ENCODE results near the gene IL15. TPM values are rescaled to one million over a fixed set of nuclear protein-coding genes. Genes with fewer than 3 reads are reported as not detected.

IL15 gene
- total and polyA plus RNA-seq, 2 donors (not counting 1 experiment from before 2014, with no cell fraction given): 10.0 to 14.9 TPM

DNA sequence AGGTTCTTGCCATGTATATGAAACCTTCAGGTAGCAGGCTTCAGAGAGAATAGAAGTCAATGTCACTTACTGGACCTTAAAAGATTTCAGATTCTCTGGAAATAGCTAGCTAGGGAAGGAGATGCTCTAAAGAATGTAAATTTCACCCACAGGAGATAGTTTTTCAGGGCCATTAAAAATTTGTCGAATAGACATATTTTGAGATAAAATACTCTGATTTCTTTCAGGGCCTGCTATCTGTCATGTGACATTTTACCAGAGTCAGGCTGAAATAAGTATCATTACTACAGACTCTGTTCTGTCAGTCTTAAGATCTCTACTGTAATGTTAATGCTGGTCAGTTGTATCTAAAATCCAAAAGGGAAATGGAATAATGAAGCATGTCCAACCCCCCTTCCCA, 15.7 kb upstream of the IL15 start:
- H3K4me3 ChIP-seq (replicated peaks in 1 of 4; ENCODE audit: control extremely low read depth in 1 of 4, insufficient read depth in 1 of 4, low read depth in 3 of 4, low read length in 4 of 4): no peak overlapping the region
- H3K4me1 ChIP-seq (ENCODE audit: control insufficient read depth, extremely low read depth, insufficient read depth, low read length): no peaks in the 10 kb centered on the region
- no peak overlapping the region for H2AFZ ChIP-seq (ENCODE audit: low read length)
- no peaks in the 10 kb centered on the region for H4K20me1 ChIP-seq (ENCODE audit: control insufficient read depth, extremely low read depth, insufficient read depth, low read length)
- no peak for DNase-seq (ENCODE audit: low read depth in 2 of 2)
- no peak overlapping the region for H3K4me2 ChIP-seq (ENCODE audit: extremely low read depth, insufficient read depth, low read length)
- H3K36me3 ChIP-seq (ENCODE audit: control insufficient read depth, insufficient read depth, low read length): no peaks in the 10 kb centered on the region
- TF ChIP-seq, protein P1, sequence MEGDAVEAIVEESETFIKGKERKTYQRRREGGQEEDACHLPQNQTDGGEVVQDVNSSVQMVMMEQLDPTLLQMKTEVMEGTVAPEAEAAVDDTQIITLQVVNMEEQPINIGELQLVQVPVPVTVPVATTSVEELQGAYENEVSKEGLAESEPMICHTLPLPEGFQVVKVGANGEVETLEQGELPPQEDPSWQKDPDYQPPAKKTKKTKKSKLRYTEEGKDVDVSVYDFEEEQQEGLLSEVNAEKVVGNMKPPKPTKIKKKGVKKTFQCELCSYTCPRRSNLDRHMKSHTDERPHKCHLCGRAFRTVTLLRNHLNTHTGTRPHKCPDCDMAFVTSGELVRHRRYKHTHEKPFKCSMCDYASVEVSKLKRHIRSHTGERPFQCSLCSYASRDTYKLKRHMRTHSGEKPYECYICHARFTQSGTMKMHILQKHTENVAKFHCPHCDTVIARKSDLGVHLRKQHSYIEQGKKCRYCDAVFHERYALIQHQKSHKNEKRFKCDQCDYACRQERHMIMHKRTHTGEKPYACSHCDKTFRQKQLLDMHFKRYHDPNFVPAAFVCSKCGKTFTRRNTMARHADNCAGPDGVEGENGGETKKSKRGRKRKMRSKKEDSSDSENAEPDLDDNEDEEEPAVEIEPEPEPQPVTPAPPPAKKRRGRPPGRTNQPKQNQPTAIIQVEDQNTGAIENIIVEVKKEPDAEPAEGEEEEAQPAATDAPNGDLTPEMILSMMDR (conservative IDR thresholded peaks at IDR 0.05 in 1 of 2, IDR thresholded peaks at IDR 0.05 in 1 of 2; ENCODE audit: low read depth in 1 of 2, low read length in 2 of 2): no peak
- TF ChIP-seq EZH2 (IDR thresholded peaks at IDR 0.05; ENCODE audit: low read length, missing control alignments): no peak
- H3K9ac ChIP-seq (ENCODE audit: insufficient read depth, low read length): no peak overlapping the region
- no peaks in the 10 kb centered on the region for H3K9me3 ChIP-seq (ENCODE audit: control insufficient read depth, insufficient read depth, low read depth, low read length)
- no peak overlapping the region for H3K27ac ChIP-seq (ENCODE audit: insufficient read depth, low read length)
- H3K79me2 ChIP-seq (ENCODE audit: control insufficient read depth, insufficient read depth, low read length): no peaks in the 10 kb centered on the region
- no peaks in the 10 kb centered on the region for H3K27me3 ChIP-seq (ENCODE audit: control insufficient read depth, insufficient read depth, low read length)

DNA sequence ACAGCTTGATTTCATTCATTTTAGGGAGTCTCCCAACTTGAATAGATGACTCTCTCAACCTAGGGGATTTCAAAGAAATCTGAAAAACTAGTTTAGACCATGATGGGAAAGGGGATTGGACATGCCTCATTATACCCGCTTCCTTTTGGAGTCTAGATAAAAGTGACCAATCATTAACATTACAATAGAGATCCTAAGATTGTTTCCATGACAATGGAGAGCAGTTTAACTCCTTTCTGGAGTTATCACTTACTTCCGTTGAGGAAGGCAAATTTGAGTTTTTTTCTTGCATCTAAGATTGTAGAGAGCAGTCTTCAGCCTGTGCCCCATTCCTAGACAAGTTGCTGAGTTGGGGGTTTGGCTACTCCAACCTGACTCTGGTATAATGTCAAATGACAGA, 11.4 kb upstream of the IL15 start:
- Histone ChIP-seq H3K4me3 (replicated peaks in 1 of 4; ENCODE audit: control extremely low read depth in 1 of 4, insufficient read depth in 1 of 4, low read depth in 3 of 4, low read length in 4 of 4) (no peak overlapping the region), H3K27me3 (ENCODE audit: control insufficient read depth, insufficient read depth, low read length) (no peaks in the 10 kb centered on the region), H3K4me2 (ENCODE audit: extremely low read depth, insufficient read depth, low read length) (no peak overlapping the region), H3K79me2 (ENCODE audit: control insufficient read depth, insufficient read depth, low read length) (no peaks in the 10 kb centered on the region), H3K9me3 (ENCODE audit: control insufficient read depth, insufficient read depth, low read depth, low read length) (no peaks in the 10 kb centered on the region), H3K9ac (ENCODE audit: insufficient read depth, low read length) (no peak overlapping the region), H4K20me1 (ENCODE audit: control insufficient read depth, extremely low read depth, insufficient read depth, low read length) (no peaks in the 10 kb centered on the region), H2AFZ (ENCODE audit: low read length) (no peak overlapping the region), H3K27ac (ENCODE audit: insufficient read depth, low read length) (no peak overlapping the region), H3K36me3 (ENCODE audit: control insufficient read depth, insufficient read depth, low read length) (no peaks in the 10 kb centered on the region), H3K4me1 (ENCODE audit: control insufficient read depth, extremely low read depth, insufficient read depth, low read length) (no peaks in the 10 kb centered on the region)
- TF ChIP-seq EZH2 (IDR thresholded peaks at IDR 0.05; ENCODE audit: low read length, missing control alignments): no peak
- TF ChIP-seq, protein P1 (conservative IDR thresholded peaks at IDR 0.05 in 1 of 2, IDR thresholded peaks at IDR 0.05 in 1 of 2; ENCODE audit: low read depth in 1 of 2, low read length in 2 of 2): no peak
- no peak for DNase-seq (ENCODE audit: low read depth in 2 of 2)

DNA sequence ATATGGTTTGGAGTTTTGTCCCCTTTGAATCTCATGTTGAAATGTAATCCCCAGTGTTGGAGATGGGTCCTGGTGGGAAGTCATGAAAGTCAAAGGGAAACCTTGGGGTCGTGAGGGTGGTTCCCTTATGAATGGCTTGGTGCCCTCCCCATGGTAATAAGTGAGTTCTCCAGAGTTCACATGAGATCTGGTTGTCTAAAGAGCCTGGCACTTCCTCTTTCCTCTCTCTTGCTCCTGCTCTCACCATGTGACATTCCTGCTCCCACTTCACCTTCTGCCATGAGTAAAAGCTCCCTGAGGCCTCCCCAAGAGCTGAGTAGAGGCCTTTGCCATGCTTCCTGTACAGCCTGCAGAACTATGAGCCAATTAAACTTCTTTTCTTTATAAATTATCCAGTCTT, 5.5 kb upstream of the IL15 start:
- no peak overlapping the region for H3K4me2 ChIP-seq (ENCODE audit: extremely low read depth, insufficient read depth, low read length)
- H3K79me2 ChIP-seq (ENCODE audit: control insufficient read depth, insufficient read depth, low read length): no peaks in the 10 kb centered on the region
- H3K9ac ChIP-seq (ENCODE audit: insufficient read depth, low read length): no peak overlapping the region
- no peaks in the 10 kb centered on the region for H3K4me1 ChIP-seq (ENCODE audit: control insufficient read depth, extremely low read depth, insufficient read depth, low read length)
- no peaks in the 10 kb centered on the region for H3K9me3 ChIP-seq (ENCODE audit: control insufficient read depth, insufficient read depth, low read depth, low read length)
- H3K27ac ChIP-seq (ENCODE audit: insufficient read depth, low read length): no peak overlapping the region
- H4K20me1 ChIP-seq (ENCODE audit: control insufficient read depth, extremely low read depth, insufficient read depth, low read length): no peaks in the 10 kb centered on the region
- no peak overlapping the region for H2AFZ ChIP-seq (ENCODE audit: low read length)
- no peak for DNase-seq (ENCODE audit: low read depth in 2 of 2)
- H3K4me3 ChIP-seq (replicated peaks in 1 of 4; ENCODE audit: control extremely low read depth in 1 of 4, insufficient read depth in 1 of 4, low read depth in 3 of 4, low read length in 4 of 4): no peak overlapping the region
- H3K27me3 ChIP-seq (ENCODE audit: control insufficient read depth, insufficient read depth, low read length): no peaks in the 10 kb centered on the region
- H3K36me3 ChIP-seq (ENCODE audit: control insufficient read depth, insufficient read depth, low read length): no peaks in the 10 kb centered on the region
- TF ChIP-seq, protein P1 (conservative IDR thresholded peaks at IDR 0.05 in 1 of 2, IDR thresholded peaks at IDR 0.05 in 1 of 2; ENCODE audit: low read depth in 1 of 2, low read length in 2 of 2): no peak
- TF ChIP-seq EZH2 (IDR thresholded peaks at IDR 0.05; ENCODE audit: low read length, missing control alignments): no peak

All from fibroblast of lung (primary cell).